Stimulated activated naive B cell treated with anti-CD40 and anti-IgM and Interleukin-4, amounts not matched to agents 10 μg/mL and 1 μg/mL and 100 μg/mL, for 72 hours (primary cell): ENCODE results near the gene PLEKHM2.
A peak's percentile ranks its signal among the peaks of the same experiment; 100 is the strongest.

Experiments used
- ATAC-seq, 2 donors: fragments of 150-1000 bp; cut with Tn5 transposase; replicated peaks; 2 replicates each; pipeline ENCODE4 v1.10.0; 2021; ENCODE audit warnings: moderate library complexity in 1 of 2
- DNase-seq: peaks from one replicate; pipeline ENCODE4 v3.0.0; 2021
- H3K27ac Mint-ChIP-seq: one replicate; pipeline ENCODE4 v1.8.0; 2022; ENCODE audit warnings: mild to moderate bottlenecking, mixed read lengths
- H3K27me3 Mint-ChIP-seq, 2 donors: one replicate each; pipeline ENCODE4 v1.8.0; 2022; ENCODE audit warnings: mixed read lengths in 2 of 2
- H3K36me3 Mint-ChIP-seq, 2 donors: one replicate each; pipeline ENCODE4 v1.8.0; 2022; ENCODE audit warnings: mixed read lengths in 2 of 2, mild to moderate bottlenecking in 1 of 2
- H3K4me1 Mint-ChIP-seq, 2 donors: one replicate each; pipeline ENCODE4 v1.8.0; 2022; ENCODE audit warnings: mixed read lengths in 2 of 2, mild to moderate bottlenecking in 1 of 2
- H3K4me3 Mint-ChIP-seq, 2 donors: one replicate each; pipeline ENCODE4 v1.8.0; 2022; ENCODE audit warnings: mild to moderate bottlenecking in 2 of 2, mixed read lengths in 2 of 2, moderate library complexity in 1 of 2
- H3K9me3 Mint-ChIP-seq, 2 donors: one replicate each; pipeline ENCODE4 v1.8.0; 2022; ENCODE audit warnings: mixed read lengths in 2 of 2, mild to moderate bottlenecking in 1 of 2

PLEKHM2 gene

GRCh38 chr1:15756143-15757015, 72.3 kb downstream of the PLEKHM2 start:
- Mint-ChIP-seq H3K27me3 (peaks cover 53 to 69% of the 10 kb centered on the region in 2 donors), H3K4me3 (peak overlapping the region in 1 of 2 donors; percentile 36), H3K27ac (no peak overlapping the region), H3K9me3 (no peaks in the 10 kb centered on the region), H3K4me1 (peaks cover 10 to 33% of the 10 kb centered on the region in 2 donors), H3K36me3 (no peaks in the 10 kb centered on the region)
- DNase-seq (no peak), ATAC-seq (no peak)

- Mint-ChIP-seq H3K36me3 (no peaks in the 10 kb centered on the region), H3K4me3 (no peak overlapping the region)
- ATAC-seq, result no peak
Observed at GRCh38 chr1:15757016-15757543, 73.0 kb downstream of the PLEKHM2 start.

GRCh38 chr1:15757575-15758342, 73.6 kb downstream of the PLEKHM2 start:
- peak overlapping the region; percentile 70 to 78 for H3K4me3 Mint-ChIP-seq

More at GRCh38 chr1:15757016-15757543, 73.0 kb downstream of the PLEKHM2 start:
- H3K27ac Mint-ChIP-seq, result no peak overlapping the region
- H3K27me3 Mint-ChIP-seq, result peaks cover 52 to 67% of the 10 kb centered on the region in 2 donors
- no peaks in the 10 kb centered on the region for H3K9me3 Mint-ChIP-seq
- H3K4me1 Mint-ChIP-seq, result peaks cover 10 to 33% of the 10 kb centered on the region in 2 donors
- DNase-seq, result no peak

GRCh38 chr1:15758343-15758931, 74.3 kb downstream of the PLEKHM2 start, which contains the start of gene FBLIM1:
Gene FBLIM1 (plus strand): TSS chr1:15758795. CDS start chr1:15764984, 6,189 bp downstream.
- H3K27me3 Mint-ChIP-seq, result peaks cover 56 to 69% of the 10 kb centered on the region in 2 donors

More at GRCh38 chr1:15757575-15758342, 73.6 kb downstream of the PLEKHM2 start:
- no peak for ATAC-seq
- no peaks in the 10 kb centered on the region for H3K36me3 Mint-ChIP-seq
- H3K27me3 Mint-ChIP-seq, result peaks cover 56 to 71% of the 10 kb centered on the region in 2 donors
- H3K4me1 Mint-ChIP-seq, result peaks cover 10 to 33% of the 10 kb centered on the region in 2 donors
- no peak for DNase-seq
- H3K27ac Mint-ChIP-seq, result no peak overlapping the region
- H3K9me3 Mint-ChIP-seq, result no peaks in the 10 kb centered on the region

GRCh38 chr1:15758953-15759661, 75.0 kb downstream of the PLEKHM2 start:
- peak in 1 of 2 donors; percentile 33 for ATAC-seq
- Mint-ChIP-seq H3K4me3 (peak overlapping the region; percentile 27 to 60), H3K36me3 (no peaks in the 10 kb centered on the region), H3K27ac (no peak overlapping the region), H3K27me3 (peaks cover 58 to 71% of the 10 kb centered on the region in 2 donors), H3K9me3 (no peaks in the 10 kb centered on the region), H3K4me1 (peaks cover 10 to 33% of the 10 kb centered on the region in 2 donors)
- DNase-seq, result no peak

More at GRCh38 chr1:15758343-15758931, 74.3 kb downstream of the PLEKHM2 start, which contains the start of gene FBLIM1:
- no peaks in the 10 kb centered on the region for H3K36me3 Mint-ChIP-seq
- H3K27ac Mint-ChIP-seq, result no peak within 1 kb of the TSS
- ATAC-seq, result peak in 1 of 2 donors; percentile 23
- H3K4me1 Mint-ChIP-seq, result peaks cover 10 to 33% of the 10 kb centered on the region in 2 donors
- H3K4me3 Mint-ChIP-seq, result peak within 1 kb of the TSS; percentile 70 to 78
- DNase-seq, result no peak
- no peaks in the 10 kb centered on the region for H3K9me3 Mint-ChIP-seq

GRCh38 chr1:15760520-15761211, 76.5 kb downstream of the PLEKHM2 start:
- peaks cover 62 to 79% of the 10 kb centered on the region in 2 donors for H3K27me3 Mint-ChIP-seq
- ATAC-seq, result no peak

GRCh38 chr1:15761366-15762128, 77.4 kb downstream of the PLEKHM2 start:
- H3K4me3 Mint-ChIP-seq, result no peak overlapping the region
- no peaks in the 10 kb centered on the region for H3K9me3 Mint-ChIP-seq
- no peak for ATAC-seq
- H3K4me1 Mint-ChIP-seq, result peaks cover 6 to 26% of the 10 kb centered on the region in 2 donors
- H3K27me3 Mint-ChIP-seq, result peaks cover 61 to 70% of the 10 kb centered on the region in 2 donors
- no peak for DNase-seq
- no peak overlapping the region for H3K27ac Mint-ChIP-seq
- H3K36me3 Mint-ChIP-seq, result no peaks in the 10 kb centered on the region

More at GRCh38 chr1:15760520-15761211, 76.5 kb downstream of the PLEKHM2 start:
- DNase-seq, result no peak
- H3K4me3 Mint-ChIP-seq, result no peak overlapping the region
- H3K4me1 Mint-ChIP-seq, result peaks cover 10 to 33% of the 10 kb centered on the region in 2 donors
- H3K9me3 Mint-ChIP-seq, result no peaks in the 10 kb centered on the region
- no peak overlapping the region for H3K27ac Mint-ChIP-seq
- no peaks in the 10 kb centered on the region for H3K36me3 Mint-ChIP-seq

- peaks cover 55 to 60% of the 10 kb centered on the region in 2 donors for H3K27me3 Mint-ChIP-seq
- peaks cover 3 to 16% of the 10 kb centered on the region in 2 donors for H3K4me1 Mint-ChIP-seq
- no peak for ATAC-seq
- no peaks in the 10 kb centered on the region for H3K36me3 Mint-ChIP-seq
- DNase-seq, result no peak
- no peak overlapping the region for H3K27ac Mint-ChIP-seq
- H3K9me3 Mint-ChIP-seq, result no peaks in the 10 kb centered on the region
- no peak overlapping the region for H3K4me3 Mint-ChIP-seq
Observed at GRCh38 chr1:15762546-15762945, 78.4 kb downstream of the PLEKHM2 start.

- H3K9me3 Mint-ChIP-seq, result no peaks in the 10 kb centered on the region
- H3K27ac Mint-ChIP-seq, result no peak overlapping the region
- no peak for DNase-seq
- no peaks in the 10 kb centered on the region for H3K36me3 Mint-ChIP-seq
- ATAC-seq, result no peak
- H3K4me1 Mint-ChIP-seq, result peaks cover 0 to 8% of the 10 kb centered on the region in 2 donors
- peaks cover 54 to 56% of the 10 kb centered on the region in 2 donors for H3K27me3 Mint-ChIP-seq
- no peak overlapping the region for H3K4me3 Mint-ChIP-seq
Observed at GRCh38 chr1:15764269-15764764, 80.2 kb downstream of the PLEKHM2 start.

GRCh38 chr1:15764890-15765289, 80.8 kb downstream of the PLEKHM2 start:
- Mint-ChIP-seq H3K4me1 (peaks cover 0 to 4% of the 10 kb centered on the region in 2 donors), H3K36me3 (no peaks in the 10 kb centered on the region), H3K27ac (no peak overlapping the region), H3K9me3 (no peaks in the 10 kb centered on the region), H3K27me3 (peaks cover 49 to 51% of the 10 kb centered on the region in 2 donors), H3K4me3 (no peak overlapping the region)
- no peak for ATAC-seq
- DNase-seq, result no peak

GRCh38 chr1:15765495-15766194, 81.5 kb downstream of the PLEKHM2 start:
- no peak for ATAC-seq
- Mint-ChIP-seq H3K36me3 (no peaks in the 10 kb centered on the region), H3K27me3 (peaks cover 47 to 49% of the 10 kb centered on the region in 2 donors), H3K9me3 (no peaks in the 10 kb centered on the region), H3K4me3 (no peak overlapping the region), H3K27ac (no peak overlapping the region), H3K4me1 (peaks cover 0 to 2% of the 10 kb centered on the region in 2 donors)
- no peak for DNase-seq

- no peak for ATAC-seq
- Mint-ChIP-seq H3K9me3 (no peaks in the 10 kb centered on the region), H3K27ac (no peak overlapping the region), H3K4me1 (no peaks in the 10 kb centered on the region), H3K36me3 (no peaks in the 10 kb centered on the region), H3K27me3 (peaks cover 43 to 44% of the 10 kb centered on the region in 2 donors), H3K4me3 (no peak overlapping the region)
- no peak for DNase-seq
Observed at GRCh38 chr1:15767941-15768340, 83.8 kb downstream of the PLEKHM2 start.
